ENCODE results near the gene BMP7. TPM values are rescaled to one million over a fixed set of nuclear protein-coding genes. Genes with fewer than 3 reads are reported as not detected.

Gene BMP7
- total RNA-seq, result not detected in 2 replicates

DNA sequence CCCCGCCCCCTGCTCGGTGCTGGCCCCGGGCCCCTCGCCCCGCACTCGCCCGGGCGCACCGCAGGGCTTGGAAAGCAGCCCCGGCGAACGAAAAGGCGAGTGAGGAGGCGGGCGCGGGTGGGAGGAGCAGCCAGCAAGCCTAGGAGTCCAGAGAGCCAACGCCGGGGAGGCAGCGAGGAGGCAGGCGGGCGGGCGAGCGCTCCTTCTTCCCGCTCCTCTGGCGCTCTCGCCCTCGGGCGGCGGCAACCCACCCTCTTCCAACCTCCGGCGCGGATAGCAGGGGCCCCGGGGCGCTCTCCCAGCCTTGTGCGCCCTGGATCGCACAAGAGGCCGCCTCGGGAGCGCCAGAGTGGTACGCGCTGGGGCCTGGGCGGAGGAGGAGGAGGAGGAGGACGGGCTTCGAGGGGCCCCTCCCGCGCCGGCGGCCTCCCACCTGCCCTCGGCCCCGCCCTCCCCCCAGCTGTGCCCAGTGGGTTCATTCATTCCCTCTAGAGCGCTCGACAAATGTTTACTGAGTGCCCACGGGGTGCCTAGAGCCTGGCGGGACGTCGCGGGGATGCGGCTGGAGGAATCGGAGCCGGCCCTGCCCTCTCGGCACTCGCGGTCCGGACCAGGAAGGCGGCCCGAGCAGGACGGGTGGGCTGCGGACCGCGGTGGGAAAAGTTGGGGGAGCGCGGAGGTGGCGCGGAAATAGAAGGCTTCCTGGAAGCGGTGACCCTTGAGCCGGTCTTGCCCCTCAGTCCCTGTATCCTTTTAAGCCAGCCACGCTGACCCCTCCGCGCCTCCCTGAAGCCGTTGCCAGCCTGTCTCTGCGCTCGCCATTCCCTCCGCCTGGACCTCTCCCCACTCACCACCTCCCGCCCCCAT is at the start of gene BMP7:
BMP7 (minus strand) TSS at position 351 of the 867 bp plus-strand sequence. CDS start 519 bp downstream, outside the sequence.

Other genes starting within 250 kb of the BMP7 start
- not detected in 2 replicates for gene SPO11, start 63.2 kb upstream of the BMP7 start, total RNA-seq
- 24.7 and 29.9 TPM in 2 replicates for gene RAE1, start 84.6 kb upstream of the BMP7 start, total RNA-seq
- gene RBM38, start 124.8 kb upstream of the BMP7 start, total RNA-seq, result 4.8 and 18.1 TPM in 2 replicates

Measured in smooth muscle cell of the pulmonary artery (primary cell).